Kidney (tissue), 14 donors: ENCODE results near the gene HOMER1. TPM values are rescaled to one million over a fixed set of nuclear protein-coding genes. Genes with fewer than 3 reads are reported as not detected.

Experiments
- DNase-seq, 5 donors: peaks; one replicate each; pipeline ENCODE4 v3.0.0-alpha.2; 2013 to 2020
- FAIRE-seq: peaks from 2 replicates; lab custom pipeline; 2012; peaks lifted over from hg19 to GRCh38; lab: Jason Lieb, UNC
- H3K27ac ChIP-seq, 2 donors: one replicate each; pipeline ENCODE4 v1.7.0; 2013; ENCODE audit warnings: low read depth in 2 of 2, low read length in 2 of 2, inconsistent platforms in 1 of 2
- H3K27me3 ChIP-seq: one replicate; pipeline ENCODE4 v1.7.1; 2013; ENCODE audit warnings: low read length, inconsistent platforms; ENCODE audit not compliant: control insufficient read depth, insufficient read depth
- H3K36me3 ChIP-seq, 3 donors: one replicate each; pipeline versions ENCODE4 v1.7.0 to v1.7.1; 2013; ENCODE audit warnings: low read length in 3 of 3, control low read depth in 1 of 3, inconsistent platforms in 1 of 3; ENCODE audit not compliant: insufficient read depth in 3 of 3, control insufficient read depth in 2 of 3
- H3K4me1 ChIP-seq, 3 donors: one replicate each; pipeline versions ENCODE4 v1.7.0 to v1.7.1; 2013; ENCODE audit warnings: low read length in 3 of 3, inconsistent platforms in 1 of 3, low read depth in 1 of 3; ENCODE audit not compliant: control insufficient read depth in 2 of 3, insufficient read depth in 2 of 3
- H3K4me3 ChIP-seq, 3 donors: one replicate each; pipeline versions ENCODE4 v1.7.0 to v1.8.1; 2013; ENCODE audit warnings: low read length in 3 of 3, control low read depth in 1 of 3, inconsistent platforms in 1 of 3
- H3K9ac ChIP-seq, 3 donors: one replicate each; pipeline versions ENCODE4 v1.7.0 to v1.7.1; 2013; ENCODE audit warnings: low read length in 3 of 3, control low read depth in 1 of 3, inconsistent platforms in 1 of 3
- H3K9me3 ChIP-seq, 3 donors: one replicate each; pipeline versions ENCODE4 v1.7.0 to v1.7.1; 2013; ENCODE audit warnings: low read length in 3 of 3, control low read depth in 1 of 3, inconsistent platforms in 1 of 3; ENCODE audit not compliant: control insufficient read depth in 2 of 3, insufficient read depth in 1 of 3
- CTCF ChIP-seq: IDR thresholded peaks from 3 replicates; pipeline ENCODE4 v1.5.1; 2012; ENCODE audit warnings: mild to moderate bottlenecking, moderate library complexity, borderline replicate concordance; ENCODE audit not compliant: insufficient read depth; ENCODE audit errors: extremely low read depth
- intact Hi-C: fragments of 100-400 bp; cut with DNase I; formaldehyde crosslinking; loops from one replicate; pipeline ENCODE4 v1.11.1; 2022
- polyA plus RNA-seq: library from polyadenylated mRNA; stranded (reverse); fragments of 350-450 nt; fragmentation: Illumina TruSeq; extraction: RNeasy Lipid Tissue Mini Kit (QIAGEN cat#74804); gene quantifications from one replicate; pipeline ENCODE4 v1.2.3, GENCODE V29; 2014; ENCODE audit warnings: low read depth, low replicate concordance; ENCODE audit not compliant: insufficient read depth
- total RNA-seq: library from RNA; stranded (reverse); fragmentation: NEBNext Ultra II Directional; extraction: Animal tissue kit (Norgen Biotek cat#: 25700); gene quantifications from one replicate; pipeline ENCODE4 v1.2.1, GENCODE V29; 2021
- donor health status: control.
- donor health status: control.
- donor health status: control.
- donor health status: control.
- donor health status: control.
- donor health status: DM: yes; HTN: yes; CAD: no.
- donor health status: Normal renal cell carcinoma (clear cell type).

Gene HOMER1
- total and polyA plus RNA-seq, 2 donors from 2014 or later: 2.3 to 9.2 TPM

DNA sequence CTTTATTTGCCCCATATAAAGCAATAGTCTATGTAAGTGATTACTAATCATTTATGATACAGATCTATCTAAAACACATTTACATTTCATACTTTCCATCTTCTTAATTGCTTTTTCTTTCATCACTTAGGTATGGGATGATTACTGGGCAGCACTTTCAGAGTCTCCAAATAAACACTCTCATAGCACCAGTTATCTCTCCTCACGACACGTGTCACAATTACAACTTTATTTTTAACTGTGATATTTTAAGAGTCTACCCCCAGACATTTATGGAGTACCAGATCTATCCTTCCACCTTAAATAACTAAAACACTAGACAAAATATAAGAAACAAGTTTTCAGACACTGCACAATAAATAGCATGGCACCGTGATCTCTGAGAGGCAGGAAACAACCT lies 32.9 kb downstream of the HOMER1 start:
- Histone ChIP-seq H3K4me3 (no peak overlapping the region), H3K36me3 (no peaks in the 10 kb centered on the region), H3K9ac (no peak overlapping the region), H3K27me3 (no peaks in the 10 kb centered on the region), H3K9me3 (no peaks in the 10 kb centered on the region), H3K4me1 (no peaks in the 10 kb centered on the region), H3K27ac (no peak overlapping the region)
- intact Hi-C loops: no loop called here
- FAIRE-seq: no peak
- DNase-seq: no peak
- no peak for TF ChIP-seq CTCF

DNA sequence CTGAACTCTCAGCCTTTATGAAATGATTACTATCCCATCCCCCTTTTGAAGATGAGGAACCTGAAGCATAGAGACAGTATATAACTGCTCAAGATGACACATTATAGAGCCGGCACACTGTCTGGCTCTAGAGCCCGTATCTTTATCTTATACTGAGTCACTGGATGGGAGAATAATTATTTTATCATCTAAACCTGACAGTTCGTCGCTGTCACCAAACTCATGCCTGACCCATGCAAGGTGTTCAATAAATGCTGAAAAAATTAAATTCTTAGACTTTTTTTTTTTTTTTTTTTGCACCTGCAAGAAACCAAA lies 38.8 kb downstream of the HOMER1 start:
- Histone ChIP-seq H3K4me1 (no peaks in the 10 kb centered on the region), H3K27ac (no peak overlapping the region), H3K4me3 (no peak overlapping the region), H3K36me3 (no peaks in the 10 kb centered on the region), H3K9ac (no peak overlapping the region), H3K27me3 (no peaks in the 10 kb centered on the region), H3K9me3 (no peaks in the 10 kb centered on the region)
- no peak for TF ChIP-seq CTCF
- FAIRE-seq (no peak), DNase-seq (no peak)
- intact Hi-C loops: no loop called here

- Histone ChIP-seq H3K9ac (no peak overlapping the region), H3K4me1 (no peaks in the 10 kb centered on the region), H3K27ac (no peak overlapping the region), H3K36me3 (no peaks in the 10 kb centered on the region), H3K4me3 (no peak overlapping the region), H3K9me3 (no peaks in the 10 kb centered on the region), H3K27me3 (no peaks in the 10 kb centered on the region)
- DNase-seq (no peak), FAIRE-seq (no peak)
- TF ChIP-seq CTCF: no peak
- intact Hi-C loops: no loop called here
These were observed 39.4 kb downstream of the HOMER1 start for GRCh38 chr5:79474367-79475151.

DNA sequence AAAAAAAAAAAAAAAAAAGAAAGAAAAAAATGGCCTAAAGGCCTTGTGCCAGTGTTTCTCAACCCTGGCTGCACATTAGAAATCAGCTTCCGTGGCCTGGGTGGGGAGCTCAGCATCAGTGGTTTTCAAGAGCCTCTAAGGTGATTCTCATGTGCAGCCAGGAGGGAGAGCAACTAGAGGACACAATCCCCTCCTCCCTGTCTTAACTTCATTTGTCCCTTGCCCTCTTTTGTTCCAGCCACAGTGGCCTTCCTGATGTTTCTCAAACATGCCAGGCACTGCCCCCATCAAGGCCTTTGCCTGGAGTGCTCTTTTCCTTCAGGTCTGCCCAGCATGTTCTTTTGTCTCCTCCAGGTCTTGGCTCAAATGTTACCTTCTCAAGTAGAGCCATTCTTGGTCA lies 42.4 kb downstream of the HOMER1 start:
- no peak for TF ChIP-seq CTCF
- Histone ChIP-seq H3K9me3 (no peaks in the 10 kb centered on the region), H3K27me3 (no peaks in the 10 kb centered on the region), H3K4me1 (no peaks in the 10 kb centered on the region), H3K4me3 (no peak overlapping the region), H3K27ac (no peak overlapping the region), H3K9ac (no peak overlapping the region), H3K36me3 (no peaks in the 10 kb centered on the region)
- DNase-seq (peak in 1 of 5 donors; percentile 24), FAIRE-seq (no peak)
- intact Hi-C loops: no loop called here
